Measurements from ENCODE around the gene ITGB3BP. TPM values are rescaled to one million over a fixed set of nuclear protein-coding genes. Genes with fewer than 3 reads are reported as not detected.

The ITGB3BP gene
- total RNA-seq, 1 experiment from 2014 or later, result 31.9 TPM

Other genes starting within 250 kb of the ITGB3BP start
- 0.80 TPM for gene FOXD3, start 200.7 kb downstream of the ITGB3BP start, total RNA-seq (2021; ENCODE audit: unreplicated experiment)
- 22.6 TPM for gene ALG6, start 155.6 kb downstream of the ITGB3BP start, total RNA-seq (2021; ENCODE audit: unreplicated experiment)
- 6.6 TPM for gene EFCAB7, start 300 bp upstream of the ITGB3BP start, total RNA-seq (2021; ENCODE audit: unreplicated experiment)
- 77.2 TPM for gene PGM1, start 70.2 kb upstream of the ITGB3BP start, total RNA-seq (2021; ENCODE audit: unreplicated experiment)

All from Panc1 (cell line).